Fibroblast of skin of right quadriceps (primary cell): ENCODE data around the gene OAS2.
"Not testable (repeated sequence)": the region's sequence is repeated elsewhere in the genome, so short reads cannot be mapped to it uniquely, and the experiment has no call there.

Experiments used
- DNase-seq: peaks from one replicate; pipeline ENCODE4 v3.0.0-alpha.2; 2013

Gene OAS2

DNA sequence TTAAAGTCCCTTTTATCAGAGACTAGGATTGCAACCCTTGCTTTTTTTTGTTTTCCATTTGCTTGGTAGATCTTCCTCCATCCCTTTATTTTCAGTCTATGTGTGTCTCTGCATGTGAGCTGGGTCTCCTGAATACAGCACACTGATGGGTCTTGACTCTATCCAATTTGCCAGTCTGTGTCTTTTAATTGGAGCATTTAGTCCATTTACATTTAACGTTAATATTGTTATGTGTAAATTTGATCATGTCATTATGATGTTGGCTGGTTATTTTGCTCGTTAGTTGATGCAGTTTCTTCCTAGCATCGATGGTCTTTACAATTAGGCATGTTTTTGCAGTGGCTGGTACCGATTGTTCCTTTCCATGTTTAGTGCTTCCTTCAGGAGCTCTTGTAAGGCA lies 21.2 kb upstream of the OAS2 start:
- DNase-seq, result not testable (repeated sequence)

- no peak for DNase-seq
Observed at GRCh38 chr12:112961074-112961473, 17.2 kb upstream of the OAS2 start.

DNA sequence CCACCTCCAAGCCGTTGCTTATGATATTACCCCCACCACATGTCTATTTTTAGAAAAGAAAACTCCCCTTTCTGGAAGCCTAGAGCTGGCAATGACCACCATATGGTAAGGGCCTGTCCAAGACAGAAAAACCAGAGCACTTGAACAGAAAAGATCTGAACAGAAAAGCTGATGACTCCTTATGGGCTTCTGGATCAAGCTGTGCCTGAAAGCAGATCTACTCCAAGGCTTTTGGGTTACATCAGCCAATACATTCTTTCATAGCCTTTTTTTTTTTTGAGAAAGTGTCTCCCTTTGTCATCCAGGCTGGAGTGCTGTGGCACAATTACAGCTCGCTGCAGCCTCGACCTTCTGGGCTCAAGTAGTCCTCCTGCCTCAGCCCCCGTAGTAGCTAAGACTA lies 16.8 kb upstream of the OAS2 start:
- no peak for DNase-seq

GRCh38 chr12:112962561-112962960 lies 15.8 kb upstream of the OAS2 start:
- DNase-seq, result no peak

DNA sequence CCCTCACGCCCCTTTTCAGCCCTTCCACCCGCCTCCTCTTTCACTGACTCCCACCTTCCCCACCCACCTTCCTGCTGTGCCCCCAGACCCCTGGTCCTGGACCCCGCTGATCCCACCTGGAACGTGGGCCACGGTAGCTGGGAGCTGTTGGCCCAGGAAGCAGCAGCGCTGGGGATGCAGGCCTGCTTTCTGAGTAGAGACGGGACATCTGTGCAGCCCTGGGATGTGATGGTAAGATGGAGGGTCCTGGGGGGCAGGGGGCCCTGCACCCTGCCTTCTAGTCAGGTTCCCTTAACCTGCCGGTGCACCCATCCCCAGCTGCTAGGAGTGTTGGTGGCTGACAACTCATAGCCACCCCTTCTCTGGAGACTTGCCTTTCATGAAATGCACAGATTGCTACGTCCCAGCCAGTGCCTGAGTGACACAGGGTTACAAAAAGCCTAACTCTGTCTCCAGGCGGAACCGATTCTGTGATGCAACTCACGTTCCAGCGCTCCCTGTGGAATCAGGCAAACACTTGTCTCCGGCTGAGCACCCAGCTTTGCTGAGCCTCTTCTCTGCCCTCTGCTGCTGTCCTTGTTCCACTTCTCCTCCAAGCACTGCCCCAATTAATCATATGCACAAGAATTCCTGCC lies 15.0 kb upstream of the OAS2 start:
- no peak for DNase-seq

GRCh38 chr12:112964067-112964670 lies 14.2 kb upstream of the OAS2 start:
- DNase-seq, result no peak

GRCh38 chr12:112964915-112965314 lies 13.4 kb upstream of the OAS2 start:
- no peak for DNase-seq

DNA sequence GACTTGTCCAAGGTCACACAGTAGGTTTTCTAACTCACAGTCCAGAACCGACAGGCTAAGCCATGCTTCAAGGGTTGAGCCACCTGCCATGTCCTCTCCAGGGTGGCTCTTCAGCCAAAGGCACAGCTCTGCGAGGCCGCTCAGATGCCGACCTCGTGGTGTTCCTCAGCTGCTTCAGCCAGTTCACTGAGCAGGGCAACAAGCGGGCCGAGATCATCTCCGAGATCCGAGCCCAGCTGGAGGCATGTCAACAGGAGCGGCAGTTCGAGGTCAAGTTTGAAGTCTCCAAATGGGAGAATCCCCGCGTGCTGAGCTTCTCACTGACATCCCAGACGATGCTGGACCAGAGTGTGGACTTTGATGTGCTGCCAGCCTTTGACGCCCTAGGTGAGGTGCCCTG lies 12.7 kb upstream of the OAS2 start:
- no peak for DNase-seq

DNA sequence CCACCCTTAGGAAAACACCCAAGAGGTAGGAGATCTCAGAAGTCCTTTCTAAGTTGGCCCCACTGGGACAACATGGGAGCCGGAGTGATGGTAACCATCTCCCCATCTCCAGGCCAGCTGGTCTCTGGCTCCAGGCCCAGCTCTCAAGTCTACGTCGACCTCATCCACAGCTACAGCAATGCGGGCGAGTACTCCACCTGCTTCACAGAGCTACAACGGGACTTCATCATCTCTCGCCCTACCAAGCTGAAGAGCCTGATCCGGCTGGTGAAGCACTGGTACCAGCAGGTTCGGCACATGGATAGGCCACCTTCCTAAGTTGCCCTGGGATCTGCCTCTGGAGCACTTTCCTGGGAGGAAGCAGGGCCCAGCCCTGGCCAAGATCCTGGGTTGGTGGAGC lies 11.0 kb upstream of the OAS2 start:
- no peak for DNase-seq

GRCh38 chr12:112967858-112968257 lies 10.5 kb upstream of the OAS2 start:
- no peak for DNase-seq

DNA sequence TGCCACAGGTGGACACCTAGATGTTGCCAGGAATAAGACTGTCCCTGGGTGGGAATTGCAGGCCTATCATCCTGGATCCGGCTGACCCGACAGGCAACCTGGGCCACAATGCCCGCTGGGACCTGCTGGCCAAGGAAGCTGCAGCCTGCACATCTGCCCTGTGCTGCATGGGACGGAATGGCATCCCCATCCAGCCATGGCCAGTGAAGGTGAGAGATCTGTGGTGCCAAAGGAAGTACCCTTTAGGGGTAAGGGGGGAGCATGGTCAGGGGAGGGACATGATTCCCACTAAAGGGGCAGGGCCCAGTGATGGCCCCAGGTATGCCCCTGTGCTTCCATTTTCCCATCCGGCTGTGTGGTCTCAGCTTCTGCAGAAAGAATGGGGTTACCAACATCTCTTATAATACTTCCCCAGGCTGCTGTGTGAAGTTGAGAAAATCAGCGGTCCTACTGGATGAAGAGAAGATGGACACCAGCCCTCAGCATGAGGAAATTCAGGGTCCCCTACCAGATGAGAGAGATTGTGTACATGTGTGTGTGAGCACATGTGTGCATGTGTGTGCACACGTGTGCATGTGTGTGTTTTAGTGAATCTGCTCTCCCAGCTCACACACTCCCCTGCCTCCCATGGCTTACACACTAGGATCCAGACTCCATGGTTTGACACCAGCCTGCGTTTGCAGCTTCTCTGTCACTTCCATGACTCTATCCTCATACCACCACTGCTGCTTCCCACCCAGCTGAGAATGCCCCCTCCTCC lies 8.6 kb upstream of the OAS2 start:
- no peak for DNase-seq

DNA sequence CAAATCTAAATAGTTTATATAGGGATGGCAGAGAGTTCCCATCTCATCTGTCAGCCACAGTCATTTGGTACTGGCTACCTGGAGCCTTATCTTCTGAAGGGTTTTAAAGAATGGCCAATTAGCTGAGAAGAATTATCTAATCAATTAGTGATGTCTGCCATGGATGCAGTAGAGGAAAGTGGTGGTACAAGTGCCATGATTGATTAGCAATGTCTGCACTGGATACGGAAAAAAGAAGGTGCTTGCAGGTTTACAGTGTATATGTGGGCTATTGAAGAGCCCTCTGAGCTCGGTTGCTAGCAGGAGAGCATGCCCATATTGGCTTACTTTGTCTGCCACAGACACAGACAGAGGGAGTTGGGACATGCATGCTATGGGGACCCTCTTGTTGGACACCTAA lies 7.9 kb upstream of the OAS2 start:
- no peak for DNase-seq

DNA sequence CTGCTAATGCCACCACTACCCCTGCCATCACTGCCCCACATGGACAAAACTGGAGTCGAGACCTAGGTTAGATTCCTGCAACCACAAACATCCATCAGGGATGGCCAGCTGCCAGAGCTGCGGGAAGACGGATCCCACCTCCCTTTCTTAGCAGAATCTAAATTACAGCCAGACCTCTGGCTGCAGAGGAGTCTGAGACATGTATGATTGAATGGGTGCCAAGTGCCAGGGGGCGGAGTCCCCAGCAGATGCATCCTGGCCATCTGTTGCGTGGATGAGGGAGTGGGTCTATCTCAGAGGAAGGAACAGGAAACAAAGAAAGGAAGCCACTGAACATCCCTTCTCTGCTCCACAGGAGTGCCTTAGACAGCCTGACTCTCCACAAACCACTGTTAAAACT lies 7.1 kb upstream of the OAS2 start:
- DNase-seq, result peak; percentile 13

GRCh38 chr12:112973011-112973735 lies 5.1 kb upstream of the OAS2 start:
- DNase-seq, result peak; percentile 52

DNA sequence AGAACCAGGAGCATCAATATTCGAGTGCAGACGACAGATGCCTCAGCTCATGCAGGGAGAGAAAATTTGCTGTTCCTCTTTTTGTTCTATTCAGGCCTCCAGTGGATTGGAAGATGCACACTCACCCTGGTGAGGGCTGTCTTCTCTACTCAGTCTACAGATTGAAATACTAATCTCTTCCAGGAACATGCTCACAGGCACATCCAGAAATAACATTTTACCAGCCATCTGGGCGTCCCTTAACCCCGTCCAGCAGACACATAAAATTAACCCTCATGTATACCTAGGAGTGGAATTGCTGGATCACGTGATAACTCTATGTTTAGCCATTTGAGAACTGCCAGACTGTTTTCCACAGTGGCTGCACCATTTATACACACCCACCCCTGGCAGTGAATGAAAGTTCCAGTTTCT lies 4.5 kb upstream of the OAS2 start:
- DNase-seq, result no peak

GRCh38 chr12:112974904-112975303 lies 3.4 kb upstream of the OAS2 start:
- no peak for DNase-seq

DNA sequence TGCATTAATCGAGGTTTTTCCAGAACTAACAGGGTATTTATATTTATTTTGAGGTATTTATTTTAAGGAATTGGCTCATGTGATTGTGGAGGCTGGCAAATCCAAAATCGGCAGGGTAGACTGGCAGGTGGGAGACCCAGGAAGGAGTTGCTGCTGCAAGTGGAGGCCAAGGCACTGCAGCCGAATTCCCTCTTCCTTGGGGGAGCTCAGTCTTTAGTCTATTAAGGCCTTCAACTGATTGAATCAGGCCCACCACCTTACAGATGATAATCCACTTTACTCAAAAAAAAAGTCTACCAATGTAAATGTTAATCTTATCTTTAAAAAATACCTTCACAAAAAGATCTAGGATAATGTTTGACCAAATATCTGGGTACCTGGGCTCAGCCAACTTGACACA lies 1.2 kb upstream of the OAS2 start:
- DNase-seq, result no peak

DNA sequence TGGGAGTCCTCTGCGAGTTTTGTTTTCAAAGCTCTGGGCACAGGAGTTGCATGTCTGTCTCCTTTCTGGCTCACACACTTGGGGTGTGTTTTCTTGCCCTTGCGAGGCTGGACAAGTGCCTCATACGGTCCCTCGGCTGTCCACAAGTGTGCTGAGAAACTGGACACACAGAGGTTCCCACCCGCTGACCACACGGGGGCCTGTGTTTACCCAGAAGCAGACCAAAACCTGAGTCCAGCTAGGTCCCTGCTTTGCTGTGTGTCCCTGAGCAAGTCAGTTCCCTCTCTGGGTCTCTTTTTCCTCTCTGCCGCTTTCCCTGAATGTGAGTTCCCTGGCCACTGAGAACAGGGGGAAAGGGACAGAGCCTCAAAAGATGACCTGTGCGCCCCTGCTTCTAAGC lies 678 bp upstream of the OAS2 start:
- DNase-seq, result no peak

GRCh38 chr12:112979041-112979680 lies 842 bp downstream of the OAS2 start:
- DNase-seq, result no peak

GRCh38 chr12:112980491-112981158 lies 2.3 kb downstream of the OAS2 start:
- no peak for DNase-seq

GRCh38 chr12:112985642-112986290 lies 7.4 kb downstream of the OAS2 start:
- DNase-seq, result no peak

- no peak for DNase-seq
Observed at GRCh38 chr12:112986291-112986800, 8.0 kb downstream of the OAS2 start.
